GM19351 (cell line): Measurements from ENCODE around the gene PPP2R2B.
A peak's percentile ranks its signal among the peaks of the same experiment; 100 is the strongest.

Experiments
- ATAC-seq: cut with Tn5 transposase; IDR thresholded peaks from one replicate; pipeline ENCODE4 v1.9.1; 2021; ENCODE audit warnings: mild to moderate bottlenecking, moderate library complexity; ENCODE audit not compliant: unreplicated experiment

The PPP2R2B gene

GRCh38 chr5:146828385-146828784 is 50.2 kb downstream of the PPP2R2B start:
- ATAC-seq: no peak

- no peak for ATAC-seq
These were observed 50.7 kb downstream of the PPP2R2B start for GRCh38 chr5:146827901-146828300.

GRCh38 chr5:146825033-146825432 is 53.5 kb downstream of the PPP2R2B start:
- no peak for ATAC-seq

- ATAC-seq: no peak
These were observed 56.8 kb downstream of the PPP2R2B start for GRCh38 chr5:146821732-146822131.

GRCh38 chr5:146820987-146821386 is 57.6 kb downstream of the PPP2R2B start:
- no peak for ATAC-seq

GRCh38 chr5:146818822-146819221 is 59.7 kb downstream of the PPP2R2B start:
- ATAC-seq: no peak

GRCh38 chr5:146817973-146818372 is 60.6 kb downstream of the PPP2R2B start:
- no peak for ATAC-seq

DNA sequence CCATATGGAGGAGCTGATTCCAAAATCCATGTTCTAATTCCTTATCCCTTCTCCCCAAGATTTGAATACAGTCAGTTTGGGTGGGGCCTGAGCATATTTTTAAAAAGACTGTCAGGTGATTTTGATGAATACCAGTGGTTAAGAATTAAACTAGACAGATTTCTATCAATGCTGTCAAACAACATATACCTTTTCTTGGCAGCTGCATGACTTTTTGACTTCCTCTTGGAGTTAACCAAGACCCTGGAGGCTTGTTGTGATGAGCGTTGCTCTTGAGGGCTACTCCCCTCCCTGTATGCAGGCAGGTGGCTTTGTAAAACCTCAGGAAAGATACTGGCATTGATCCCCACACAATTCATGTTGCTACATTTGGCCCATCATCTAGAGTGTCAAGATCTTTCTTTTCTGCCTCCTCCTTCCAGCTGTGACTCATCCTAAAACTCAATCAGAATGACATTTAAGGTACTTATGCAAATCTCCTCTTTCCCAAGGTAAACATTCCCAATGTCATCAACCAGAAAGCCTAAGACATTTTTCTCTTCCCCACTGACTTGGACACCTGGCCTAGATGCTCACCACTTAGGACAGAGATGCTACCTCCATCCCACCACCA is 61.7 kb downstream of the PPP2R2B start:
- no peak for ATAC-seq

GRCh38 chr5:146815411-146815810 is 63.1 kb downstream of the PPP2R2B start:
- ATAC-seq: no peak

- no peak for ATAC-seq
These were observed 65.0 kb downstream of the PPP2R2B start for GRCh38 chr5:146813346-146814157.

DNA sequence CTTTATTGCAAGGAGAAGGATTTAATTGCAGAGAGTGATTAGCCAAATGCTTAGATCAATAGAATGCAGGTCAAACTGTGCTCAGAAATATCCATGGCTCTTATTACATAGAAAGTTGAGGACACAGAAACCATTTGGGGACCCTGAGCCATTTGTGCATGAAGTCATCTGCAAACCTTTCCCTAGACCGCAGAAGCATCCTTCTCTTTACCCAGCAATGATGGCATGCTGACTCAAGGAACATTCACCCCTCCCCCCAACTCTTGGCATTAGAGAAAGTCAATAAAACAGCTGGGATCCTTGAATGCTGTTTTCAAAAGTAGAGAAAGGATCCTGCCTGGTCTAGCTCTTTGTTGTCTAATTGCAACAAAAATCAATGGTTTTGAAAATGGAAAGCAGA is 73.5 kb downstream of the PPP2R2B start:
- ATAC-seq: no peak

- ATAC-seq: no peak
These were observed 75.5 kb downstream of the PPP2R2B start for GRCh38 chr5:146802945-146803522.

GRCh38 chr5:146799671-146800070 is 78.9 kb downstream of the PPP2R2B start:
- no peak for ATAC-seq

GRCh38 chr5:146799231-146799630 is 79.3 kb downstream of the PPP2R2B start:
- ATAC-seq: no peak

GRCh38 chr5:146797658-146798057 is 80.9 kb downstream of the PPP2R2B start:
- no peak for ATAC-seq

DNA sequence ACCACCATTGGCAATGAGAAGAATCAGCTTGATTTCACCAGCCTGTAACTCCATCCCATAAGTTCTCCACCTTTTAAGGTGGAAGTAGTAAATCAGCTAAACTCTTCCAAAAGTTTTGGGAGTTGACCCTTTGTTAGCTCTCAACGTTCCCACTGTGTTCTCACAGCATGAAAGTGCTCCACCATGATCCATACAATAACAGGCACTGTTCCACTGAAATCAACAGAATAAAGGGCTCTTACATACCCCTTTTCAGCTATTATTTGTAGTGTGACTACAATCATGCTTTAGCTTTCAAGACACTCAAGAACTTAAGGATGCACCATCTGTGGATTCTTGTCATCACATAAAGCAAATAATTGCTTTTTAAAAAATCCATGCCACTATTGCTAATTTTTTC is 81.6 kb downstream of the PPP2R2B start:
- no peak for ATAC-seq

- ATAC-seq: no peak
These were observed 82.4 kb downstream of the PPP2R2B start for GRCh38 chr5:146796144-146796543.

- ATAC-seq: peak; percentile 58
These were observed 84.1 kb downstream of the PPP2R2B start for GRCh38 chr5:146794326-146795029.

DNA sequence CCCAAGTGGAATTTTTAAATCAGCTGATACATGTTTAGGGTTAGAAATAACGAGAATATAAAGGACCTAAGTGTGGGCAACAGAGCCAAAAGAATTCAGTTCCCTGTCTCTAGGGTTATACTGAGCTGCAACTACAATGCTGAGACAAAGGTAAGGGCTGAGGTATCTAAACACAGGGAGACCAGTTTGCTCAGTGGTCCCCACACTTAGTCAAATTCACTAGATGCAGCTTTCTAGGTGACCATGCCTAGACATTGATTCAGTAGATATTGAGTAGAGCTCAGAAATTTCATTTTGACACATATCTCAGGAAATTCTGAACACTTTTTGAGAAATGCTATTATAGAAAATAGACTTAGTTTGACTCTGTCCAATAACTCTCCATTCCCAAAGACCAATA is 84.8 kb downstream of the PPP2R2B start:
- ATAC-seq: no peak

- no peak for ATAC-seq
These were observed 87.1 kb downstream of the PPP2R2B start for GRCh38 chr5:146791471-146791870.
